Measurements from ENCODE around the gene GPR162.

GRCh38 chr12:6818222-6818621, 3.4 kb upstream of the GPR162 start:
- no peak for TF ChIP-seq CTCF (IDR thresholded peaks at IDR 0.05)
- TF ChIP-seq POLR2A (IDR thresholded peaks at IDR 0.05) = no peak
